Endothelial cell of umbilical vein (primary cell): Measurements from ENCODE around the gene RMI2. TPM values are rescaled to one million over a fixed set of nuclear protein-coding genes. Genes with fewer than 3 reads are reported as not detected.

Experiments used
- BruUV-seq: library from RNA; stranded (reverse); fragments of 400-500 nt; replicated peaks from 2 replicates; lab custom pipeline; 2021; lab: Mats Ljungman, UMichigan
- CTCF ChIA-PET: fragments of 300-600, 350-600 bp; sonication (Branson Sonifier 250); formaldehyde crosslinking; loops from one replicate; lab custom pipeline; 2021; ENCODE audit warnings: antibody characterized with exemption, inconsistent platforms; lab: Charles Lee
- POLR2A ChIA-PET: fragments of 300-600, 350-600 bp; sonication (Branson Sonifier 250); formaldehyde crosslinking; loops from one replicate; lab custom pipeline; 2021; ENCODE audit warnings: antibody characterized with exemption, inconsistent platforms; lab: Charles Lee
- DNase-seq: peaks from one replicate; pipeline ENCODE4 v3.0.0-alpha.2; 2011; ENCODE audit warnings: low read depth, low spot score
- FAIRE-seq: peaks from 2 replicates; lab custom pipeline; 2011; peaks lifted over from hg19 to GRCh38; lab: Jason Lieb, UNC
- H2AFZ ChIP-seq: 2 replicates; pipeline ENCODE4 v1.6.0; 2012; ENCODE audit warnings: low read depth, low read length, control low read depth, inconsistent platforms
- H3K27ac ChIP-seq: 2 replicates; pipeline ENCODE4 v1.5.1; 2011; ENCODE audit warnings: low read depth, mild to moderate bottlenecking, control low read depth, low read length, moderate library complexity; ENCODE audit not compliant: insufficient read depth
- H3K27me3 ChIP-seq, 2 experiments: 2 replicates each; pipeline versions ENCODE4 v1.6.0 to v1.6.1; 2011; ENCODE audit warnings: low read length in 2 of 2, mixed read lengths in 1 of 2; ENCODE audit not compliant: control insufficient read depth in 2 of 2, insufficient read depth in 2 of 2
- H3K36me3 ChIP-seq, 2 experiments: 2 replicates in 1 of 2; 3 replicates in 1 of 2; pipeline ENCODE4 v1.5.1; 2011; ENCODE audit warnings: low read length in 2 of 2, mild to moderate bottlenecking in 1 of 2, moderate library complexity in 1 of 2; ENCODE audit not compliant: control insufficient read depth in 2 of 2, insufficient read depth in 2 of 2; ENCODE audit errors: extremely low read depth in 1 of 2
- H3K4me1 ChIP-seq: 3 replicates; pipeline ENCODE4 v1.5.1; 2011; ENCODE audit warnings: mild to moderate bottlenecking, low read length; ENCODE audit not compliant: control insufficient read depth, insufficient read depth; ENCODE audit errors: extremely low read depth
- H3K4me2 ChIP-seq: 2 replicates; pipeline ENCODE4 v1.6.1; 2011; ENCODE audit warnings: low read length, control low read depth, mixed read lengths; ENCODE audit not compliant: insufficient read depth
- H3K4me3 ChIP-seq, 3 experiments: fragments of 200-600 bp in 1 of 3; sonication (generic), shearing (Covaris generic) in 1 of 3; replicated peaks in 1 of 3; 2 replicates each; pipeline ENCODE4 v1.5.1; 2011 to 2016; ENCODE audit warnings: control low read depth in 3 of 3, low read length in 3 of 3, mild to moderate bottlenecking in 2 of 3, inconsistent platforms in 1 of 3, low read depth in 1 of 3, moderate library complexity in 1 of 3; ENCODE audit not compliant: insufficient read depth in 1 of 3
- H3K79me2 ChIP-seq: 2 replicates; pipeline ENCODE4 v1.6.0; 2012; ENCODE audit warnings: low read length, inconsistent platforms; ENCODE audit not compliant: control insufficient read depth, insufficient read depth
- H3K9ac ChIP-seq: replicated peaks from 2 replicates; pipeline ENCODE3; 2011; ENCODE audit warnings: low read length, control low read depth; ENCODE audit not compliant: insufficient read depth; ENCODE audit errors: extremely low read depth
- H3K9me1 ChIP-seq: replicated peaks from 3 replicates; pipeline ENCODE4 v1.6.0; 2011; ENCODE audit warnings: mild to moderate bottlenecking, low read length; ENCODE audit not compliant: control insufficient read depth, insufficient read depth; ENCODE audit errors: extremely low read depth
- H3K9me3 ChIP-seq: replicated peaks from 2 replicates; pipeline ENCODE4 v1.5.1; 2012; ENCODE audit warnings: low read length, inconsistent platforms; ENCODE audit not compliant: control insufficient read depth, insufficient read depth
- H4K20me1 ChIP-seq: replicated peaks from 2 replicates; pipeline ENCODE3; 2011; ENCODE audit warnings: mild to moderate bottlenecking, low read length; ENCODE audit not compliant: control insufficient read depth, insufficient read depth; ENCODE audit errors: extremely low read depth
- CTCF ChIP-seq, 2 donors: IDR thresholded peaks; 1 replicate in 1 of 2; 2 replicates in 1 of 2; pipeline ENCODE4 v1.5.1; 2011; ENCODE audit warnings: low read length in 2 of 2, mild to moderate bottlenecking in 2 of 2, moderate library complexity in 2 of 2, control low read depth in 1 of 2, inconsistent platforms in 1 of 2, low read depth in 1 of 2; ENCODE audit not compliant: insufficient read depth in 1 of 2; ENCODE audit errors: extremely low read depth in 1 of 2
- EZH2 ChIP-seq: IDR thresholded peaks from 2 replicates; pipeline ENCODE4 v1.6.1; 2012; ENCODE audit warnings: borderline replicate concordance, low read depth, mild to moderate bottlenecking, moderate library complexity, low read length, inconsistent platforms; ENCODE audit not compliant: severe bottlenecking
- FOS ChIP-seq: IDR thresholded peaks from 2 replicates; pipeline ENCODE4 v1.6.1; 2011; ENCODE audit warnings: mild to moderate bottlenecking, low read length, moderate library complexity, borderline replicate concordance; ENCODE audit not compliant: insufficient read depth
- GATA2 ChIP-seq: IDR thresholded peaks from 2 replicates; pipeline ENCODE4 v1.7.0; 2011; ENCODE audit warnings: low read depth, mild to moderate bottlenecking, moderate library complexity, mixed read lengths, low read length; ENCODE audit not compliant: insufficient read length, insufficient read depth
- JUN ChIP-seq: IDR thresholded peaks from 2 replicates; pipeline ENCODE4 v1.6.1; 2011; ENCODE audit warnings: borderline replicate concordance, low read depth; ENCODE audit not compliant: insufficient read length, insufficient read depth
- MAX ChIP-seq: IDR thresholded peaks from 2 replicates; pipeline ENCODE4 v1.6.1; 2011; ENCODE audit not compliant: insufficient read depth, insufficient read length
- MYC ChIP-seq: IDR thresholded peaks from one replicate; pipeline ENCODE4 v1.6.1; 2011; ENCODE audit warnings: mild to moderate bottlenecking, low read depth, low read length
- POLR2A ChIP-seq: IDR thresholded peaks from 2 replicates; pipeline ENCODE4 v1.6.1; 2012; ENCODE audit warnings: low read depth, mild to moderate bottlenecking, control low read depth, low read length
- POLR2AphosphoS5 ChIP-seq: IDR thresholded peaks from 2 replicates; pipeline ENCODE4 v1.6.1; 2012; ENCODE audit warnings: low read depth, mild to moderate bottlenecking, control low read depth, low read length, moderate library complexity; ENCODE audit not compliant: insufficient read depth
- dilution Hi-C: fragments of 300-500 bp; cut with MboI; formaldehyde crosslinking; loops from one replicate; pipeline ENCODE4 v1.15.0; 2019; ENCODE audit warnings: low sequenced_read_pairs; ENCODE audit not compliant: extremely low pct_ligation_motif_present
- intact Hi-C: fragments of 100-400 bp; cut with micrococcal nuclease; formaldehyde crosslinking; loops from one replicate; pipeline ENCODE4 v1.10.0; 2022
- polyA plus RNA-seq, 4 experiments: library from polyadenylated mRNA; depleted of rRNA in 3 of 4; stranded (reverse) in 3 of 4; unstranded in 1 of 4; fragments of >200 nt; gene quantifications; 2 replicates each; pipeline versions ENCODE4 v1.2.1 to v1.2.3, GENCODE V29; 2011 to 2012; ENCODE audit warnings: missing spikeins in 1 of 4
- total RNA-seq: library from RNA; stranded (reverse); gene quantifications from 2 replicates; pipeline ENCODE4 v1.2.3, GENCODE V29; 2021

The RMI2 gene
- total and polyA plus RNA-seq, 2 donors (not counting 3 experiments of a cell fraction or from before 2014, with no cell fraction given): 5.3 to 7.7 TPM

GRCh38 chr16:11314309-11314894, 30.9 kb upstream of the RMI2 start:
- Histone ChIP-seq H3K36me3 (no peaks in the 10 kb centered on the region), H3K9ac (no peak overlapping the region), H3K27ac (no peak overlapping the region), H3K4me1 (no peaks in the 10 kb centered on the region), H3K4me2 (no peak overlapping the region), H4K20me1 (no peaks in the 10 kb centered on the region), H3K79me2 (no peaks in the 10 kb centered on the region), H3K4me3 (no peak overlapping the region), H3K27me3 (no peaks in the 10 kb centered on the region), H2AFZ (no peak overlapping the region), H3K9me3 (no peaks in the 10 kb centered on the region), H3K9me1 (no peaks in the 10 kb centered on the region)
- CTCF ChIA-PET: no interaction called here
- intact Hi-C loops (loop anchor here (10.0 kb wide), 1 partner anchor 60 kb away; the partner anchor contains the start of gene SOCS1), dilution Hi-C loops (no loop called here)
- no TSS peak for BruUV-seq
- TF ChIP-seq MAX (no peak), JUN (no peak), POLR2A (no peak), GATA2 (no peak), CTCF (IDR thresholded peaks at IDR 0.05; ENCODE audit: extremely low read depth in 1 of 2, insufficient read depth in 1 of 2, low read depth in 1 of 2, low read length in 2 of 2) (no peak), FOS (no peak), EZH2 (no peak), MYC (no peak), POLR2AphosphoS5 (no peak)
- DNase-seq (no peak), FAIRE-seq (no peak)
- POLR2A ChIA-PET: no interaction called here
